ENCODE data around the gene LGI4.

LGI4 gene

DNA sequence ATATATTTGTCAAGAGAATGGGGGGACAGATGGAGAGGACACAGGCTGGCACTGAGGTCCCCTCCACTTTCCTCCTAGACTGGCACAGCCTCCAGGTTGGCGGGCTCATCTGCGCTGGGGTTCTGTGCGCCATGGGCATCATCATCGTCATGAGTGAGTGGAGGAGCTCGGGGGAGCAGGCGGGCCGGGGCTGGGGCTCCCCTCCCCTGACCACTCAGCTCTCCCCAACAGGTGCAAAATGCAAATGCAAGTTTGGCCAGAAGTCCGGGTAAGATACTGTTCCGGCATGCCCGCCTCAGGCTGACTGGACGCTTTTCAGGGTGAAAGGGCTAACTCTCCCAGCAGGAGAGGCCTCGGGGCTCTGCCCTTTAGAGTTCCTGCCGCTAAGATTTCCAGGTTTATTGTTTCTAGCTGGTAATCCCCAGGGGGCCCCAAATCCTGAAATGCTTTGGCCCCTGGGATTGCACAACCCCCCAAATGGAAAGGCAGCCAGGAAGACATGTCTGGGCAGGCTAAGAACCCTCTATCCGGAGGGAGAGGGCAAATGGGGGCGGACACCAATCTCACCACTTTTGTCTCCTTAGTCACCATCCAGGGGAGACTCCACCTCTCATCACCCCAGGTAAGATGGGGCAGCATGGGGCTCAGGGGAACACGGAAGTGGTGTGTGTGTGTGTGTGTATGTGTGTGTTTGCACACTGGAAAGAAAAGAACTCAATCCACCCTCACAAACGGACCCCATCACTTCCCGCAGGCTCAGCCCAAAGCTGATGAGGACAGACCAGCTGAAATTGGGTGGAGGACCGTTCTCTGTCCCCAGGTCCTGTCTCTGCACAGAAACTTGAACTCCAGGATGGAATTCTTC lies 11.9 kb downstream of the LGI4 start:
- DNase-seq = no peak

DNA sequence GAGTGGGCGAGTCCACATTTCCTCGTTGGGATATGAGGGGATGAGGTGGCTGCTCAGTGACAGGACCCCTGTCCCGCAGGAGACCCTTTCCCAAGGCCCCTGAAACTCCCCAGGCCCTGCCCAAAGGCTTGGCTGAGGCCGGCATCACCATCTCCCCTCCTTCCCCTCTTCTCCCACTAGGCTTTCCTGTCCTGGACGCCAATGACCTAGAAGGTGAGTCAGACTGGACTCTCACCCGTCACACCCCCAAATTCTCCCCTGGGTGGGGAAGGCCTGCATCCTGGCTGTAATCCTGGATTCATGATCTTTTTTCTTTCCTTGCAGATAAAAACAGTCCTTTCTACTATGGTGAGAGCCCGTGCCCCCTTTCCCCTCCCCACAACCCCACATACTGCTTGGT lies 14.0 kb downstream of the LGI4 start:
- no peak for DNase-seq

DNA sequence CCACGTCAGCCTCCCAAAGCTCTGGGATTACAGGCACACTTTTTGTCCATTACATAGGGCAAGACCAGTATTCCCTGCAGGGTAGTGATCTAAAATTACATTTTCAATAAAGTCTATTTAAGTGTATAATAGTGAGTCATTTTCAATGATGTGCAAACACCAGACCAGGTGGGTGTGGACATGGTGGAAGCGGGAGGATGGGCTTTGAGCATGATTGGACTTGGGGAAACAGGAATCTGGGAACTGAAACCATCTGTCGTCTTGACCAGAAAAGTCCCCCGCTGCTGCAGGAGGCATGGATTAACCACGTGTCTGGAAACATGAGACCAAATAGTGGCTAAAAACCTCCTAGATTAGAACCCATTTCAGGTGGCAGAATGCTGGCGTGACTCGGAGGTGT lies 14.4 kb downstream of the LGI4 start:
- DNase-seq = no peak

DNA sequence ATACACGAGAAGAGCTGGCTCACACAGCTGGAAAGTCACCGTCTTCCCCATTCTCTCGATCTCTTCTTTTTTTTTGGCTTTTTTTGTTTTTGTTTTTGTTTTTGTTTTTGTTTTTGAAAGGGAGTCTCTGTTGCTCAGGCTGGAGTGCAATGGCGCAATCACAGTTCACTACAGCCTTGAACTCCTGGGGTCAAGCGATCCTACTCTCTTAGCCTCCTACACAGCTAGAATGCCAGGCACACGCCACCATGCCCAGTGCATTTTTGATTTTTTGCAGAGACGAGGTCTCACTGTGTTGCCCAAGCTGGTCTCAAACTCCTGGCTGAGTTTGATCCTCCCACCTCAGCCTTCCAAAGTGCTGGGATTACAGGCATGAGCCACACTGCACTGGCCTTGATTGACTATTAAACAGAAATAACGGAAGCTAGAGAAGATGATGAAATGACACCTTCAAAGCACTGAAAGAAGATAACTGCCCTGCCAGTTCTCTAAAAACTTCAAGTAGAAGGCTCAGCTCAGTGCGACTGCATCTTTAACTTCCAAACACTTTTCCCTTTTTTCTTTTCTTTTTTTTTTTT lies 15.2 kb downstream of the LGI4 start:
- no peak for DNase-seq

DNA sequence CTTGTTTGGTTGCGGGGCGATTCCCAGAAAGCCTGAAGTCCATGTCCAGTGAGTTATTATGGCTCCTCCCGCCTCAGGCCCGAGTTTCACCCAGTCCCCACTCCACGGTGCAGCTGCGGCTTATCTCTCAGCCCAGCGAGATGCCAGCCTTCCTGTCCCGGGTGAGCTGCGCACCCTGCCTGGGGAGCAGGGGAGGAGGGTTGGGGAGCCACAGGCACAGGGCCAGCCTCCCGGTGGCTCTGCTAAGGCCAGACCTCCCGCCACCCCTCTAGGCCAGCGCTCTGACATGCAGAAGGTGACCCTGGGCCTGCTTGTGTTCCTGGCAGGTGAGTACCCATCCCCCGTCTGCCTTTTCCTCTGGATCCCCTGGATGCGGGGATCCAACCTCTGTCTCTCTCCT lies 15.8 kb downstream of the LGI4 start:
- DNase-seq = no peak

DNA sequence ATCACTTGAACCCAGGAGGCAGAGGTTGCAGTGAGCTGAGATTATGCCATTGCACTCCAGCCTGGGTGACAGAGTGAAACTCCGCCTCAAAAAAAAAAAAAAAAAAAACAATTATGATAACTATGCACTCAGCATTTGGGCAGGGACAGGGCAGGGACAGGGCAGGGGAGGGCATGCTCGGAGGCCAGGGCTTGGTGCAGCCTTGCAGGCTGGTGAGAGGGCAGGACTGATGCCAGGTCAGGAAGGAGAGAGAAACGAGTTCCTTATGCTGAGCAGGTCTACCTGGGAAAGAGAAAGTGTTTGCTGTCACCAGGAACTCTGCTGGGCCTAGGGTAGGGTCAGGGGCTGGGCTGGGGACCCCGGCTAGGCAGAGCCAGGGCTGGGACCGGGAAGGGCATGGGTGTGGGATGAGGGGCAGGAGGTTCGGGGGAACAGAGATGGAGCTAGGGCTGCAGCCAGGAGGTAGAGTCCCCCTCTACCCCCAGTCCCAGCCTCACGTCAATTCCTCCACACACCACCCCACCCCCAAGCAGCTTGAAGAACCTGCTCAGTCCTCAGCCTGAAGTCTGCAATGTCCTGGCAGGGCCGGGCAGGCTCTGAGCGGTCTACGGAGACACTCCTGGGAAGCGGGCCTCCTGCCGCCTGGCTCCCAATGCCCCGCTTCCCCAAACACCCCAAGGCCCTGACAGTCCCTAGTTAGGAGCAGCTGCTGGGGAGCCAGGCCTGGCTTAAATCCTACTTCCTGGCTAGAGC lies 16.4 kb downstream of the LGI4 start:
- DNase-seq = no peak

DNA sequence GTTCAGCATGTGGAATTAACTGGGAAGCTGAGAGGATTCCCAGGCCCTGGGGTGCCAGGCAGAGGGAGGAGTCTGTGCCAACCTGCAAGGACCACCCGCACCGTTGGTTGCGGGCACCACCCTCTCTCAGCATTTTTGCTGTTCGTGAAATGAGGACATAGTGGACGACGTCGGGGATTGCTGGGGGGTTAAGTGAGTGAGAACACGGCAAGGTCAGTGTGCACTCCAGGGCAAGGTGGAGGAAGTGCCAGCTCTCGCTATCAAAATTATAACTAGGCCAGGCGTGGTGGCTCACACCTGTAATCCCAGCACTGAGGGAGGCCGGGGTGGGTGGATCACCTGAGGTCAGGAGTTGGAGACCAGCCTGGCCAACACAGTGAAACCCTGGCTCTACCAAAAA lies 17.1 kb downstream of the LGI4 start:
- DNase-seq = no peak

DNA sequence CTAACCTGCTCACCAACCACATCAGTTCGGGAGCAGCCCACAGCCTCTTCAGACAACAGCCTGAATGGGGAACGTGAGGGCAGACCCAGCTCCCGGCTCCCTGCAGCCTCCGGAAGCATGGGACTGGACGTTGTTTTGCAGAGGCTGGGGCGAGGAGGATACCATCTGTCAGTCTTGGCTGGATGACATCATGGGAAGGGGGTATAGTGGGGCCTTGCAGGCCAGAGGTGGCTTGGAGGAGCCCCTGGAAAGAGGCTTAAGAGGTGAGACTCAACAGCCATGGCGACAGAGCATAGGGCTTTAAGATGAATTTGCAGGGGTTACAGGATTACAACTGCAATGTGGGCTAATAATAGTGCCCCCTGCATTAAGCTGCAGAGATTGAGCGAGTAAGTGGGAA lies 17.7 kb downstream of the LGI4 start:
- DNase-seq = no peak

DNA sequence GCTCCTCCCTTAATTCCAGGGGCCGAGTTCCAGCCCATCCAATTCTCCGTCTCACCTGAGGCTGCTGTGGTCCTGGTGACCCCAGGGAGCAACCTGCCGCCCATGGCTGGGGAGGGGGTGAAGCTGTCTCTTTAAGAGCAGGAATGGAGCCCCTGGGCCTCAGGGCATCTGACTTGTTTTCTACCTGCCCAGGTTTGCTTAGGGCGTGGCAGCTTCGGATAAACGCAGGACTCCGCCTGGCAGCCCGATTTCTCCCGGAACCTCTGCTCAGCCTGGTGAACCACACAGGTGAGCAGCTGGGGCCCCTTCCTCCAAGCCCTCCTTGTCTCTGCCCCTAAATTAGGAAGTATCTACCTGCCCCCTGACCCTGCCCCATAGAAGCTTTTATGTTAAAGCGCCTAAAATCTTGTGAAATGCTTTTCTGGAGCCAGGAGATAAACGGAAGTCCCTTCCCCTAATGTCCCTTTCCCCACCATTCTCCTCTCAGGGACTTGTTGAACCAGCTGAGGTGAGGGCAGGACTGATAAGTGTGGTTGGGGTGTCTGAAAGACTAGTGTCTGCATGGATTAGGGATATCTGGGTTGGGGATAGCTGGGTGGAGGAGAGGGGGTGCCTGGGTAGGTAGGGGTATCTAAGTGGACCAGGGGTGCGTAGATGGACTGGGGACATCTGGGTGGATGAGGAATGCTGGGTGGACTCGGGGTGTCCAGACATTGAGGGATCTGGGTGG lies 18.6 kb downstream of the LGI4 start:
- no peak for DNase-seq

DNA sequence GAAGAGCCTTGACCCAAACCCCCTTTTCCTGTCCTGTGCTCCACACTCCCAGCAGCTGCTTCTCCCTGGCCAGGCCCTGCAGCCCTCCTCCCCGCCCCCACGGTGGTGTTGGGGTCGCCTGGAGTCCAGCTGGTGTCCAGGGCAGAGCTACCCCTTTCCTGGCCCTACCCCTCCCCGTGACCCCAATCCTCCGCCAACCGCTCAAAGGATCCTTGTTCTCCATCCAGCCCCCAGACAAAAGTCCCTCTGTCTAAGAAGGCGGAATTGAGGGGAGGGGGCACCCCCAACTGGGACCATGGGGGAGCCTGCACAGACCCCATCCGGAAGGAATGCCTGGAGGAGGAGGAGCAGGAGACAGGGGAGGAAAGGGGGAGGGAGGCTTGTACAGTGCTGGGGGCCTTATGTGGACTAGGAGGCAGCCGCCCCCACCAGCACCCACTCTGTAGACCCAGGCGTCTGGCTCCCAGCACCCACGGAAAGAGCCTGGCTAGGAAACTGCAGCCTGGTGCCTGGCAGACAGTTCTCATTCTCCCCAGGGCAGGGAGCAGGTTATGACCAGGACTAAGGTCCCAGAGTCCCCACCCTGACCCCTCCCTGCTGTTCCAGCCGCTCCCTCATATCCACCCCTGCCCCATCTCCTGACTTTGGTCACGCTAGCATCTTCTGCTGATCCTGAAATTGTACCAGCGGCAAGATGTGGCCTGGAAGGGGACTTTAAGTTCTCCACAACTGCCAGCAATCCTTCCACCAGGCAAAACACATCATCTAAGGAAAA lies 19.5 kb downstream of the LGI4 start, which contains the start of gene FXYD3:
FXYD3 (plus strand) TSS at position 647 of the 775 bp plus-strand sequence. CDS start 3,554 bp downstream, outside the sequence.
- no peak for DNase-seq

DNA sequence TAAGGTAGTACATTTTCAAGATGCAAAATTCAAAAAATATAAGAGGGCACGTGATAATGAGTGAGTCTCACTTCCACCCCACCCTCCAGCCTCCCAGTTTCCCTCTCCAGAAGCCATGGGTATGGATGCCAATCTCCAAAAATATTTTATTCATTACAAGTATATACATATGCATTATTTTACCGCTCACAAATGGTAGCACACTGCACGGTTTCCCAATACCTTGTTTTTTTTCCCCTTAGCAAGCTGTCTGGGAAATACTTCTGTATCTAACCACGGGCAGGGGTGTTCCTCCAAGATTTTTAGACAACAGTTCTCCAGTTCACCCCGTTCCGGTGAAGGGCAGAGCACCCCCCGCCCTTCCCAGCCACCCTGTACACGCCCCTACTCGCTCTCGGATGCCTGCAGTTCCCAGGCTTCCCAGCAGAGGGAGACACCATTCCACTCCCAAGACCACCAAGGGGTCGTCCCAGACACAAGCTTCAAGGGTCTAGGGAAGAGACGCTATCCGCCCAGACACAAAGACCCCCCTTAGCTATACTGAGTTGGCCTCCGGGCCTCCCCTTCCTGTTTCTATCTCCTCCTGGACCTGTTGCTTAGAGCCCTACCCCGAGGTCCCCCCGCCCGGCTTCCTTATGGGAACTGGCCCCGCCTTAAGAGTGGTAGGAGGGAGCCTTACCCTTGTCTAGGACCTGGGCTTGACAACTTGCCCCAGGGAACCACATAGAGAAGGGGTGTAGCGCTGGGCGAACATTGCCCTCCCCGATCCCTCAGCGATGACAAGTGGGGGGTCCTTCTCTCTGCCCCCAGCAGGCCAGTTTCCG lies 20.3 kb downstream of the LGI4 start:
- DNase-seq = peak; percentile 86 to 87

DNA sequence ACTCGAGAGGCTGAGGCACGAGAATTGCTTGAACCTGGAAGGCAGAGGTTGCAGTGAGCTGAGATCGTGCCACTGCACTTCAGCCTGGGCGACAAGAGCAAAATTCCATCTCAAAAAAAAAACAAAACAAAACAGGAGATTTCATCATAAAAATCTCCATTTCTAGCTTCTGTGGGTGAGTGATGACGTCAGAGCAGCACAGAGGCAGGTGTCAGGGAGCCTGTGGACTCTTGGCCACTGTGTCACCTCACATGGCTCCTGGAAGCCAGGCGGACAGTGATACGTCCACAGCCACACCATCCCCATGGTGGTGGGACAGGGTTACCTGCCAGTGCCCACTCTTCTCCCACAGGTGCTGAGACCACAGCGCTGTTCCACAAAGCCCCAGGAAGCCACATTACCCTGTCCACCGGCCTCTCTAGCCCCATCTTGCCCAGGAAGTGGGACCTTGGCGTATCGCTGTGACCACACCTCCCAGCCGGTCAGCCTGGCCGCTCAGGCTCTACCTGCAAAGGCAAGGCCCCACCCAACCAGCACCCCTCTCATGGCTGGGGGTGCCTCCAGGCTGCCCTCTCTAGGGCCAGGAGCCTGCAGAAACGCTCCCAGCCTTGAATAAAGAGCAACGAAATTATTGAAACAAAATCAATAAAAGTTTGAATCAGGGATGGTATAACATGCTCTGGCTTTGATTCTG lies 21.7 kb downstream of the LGI4 start:
- no peak for DNase-seq

DNA sequence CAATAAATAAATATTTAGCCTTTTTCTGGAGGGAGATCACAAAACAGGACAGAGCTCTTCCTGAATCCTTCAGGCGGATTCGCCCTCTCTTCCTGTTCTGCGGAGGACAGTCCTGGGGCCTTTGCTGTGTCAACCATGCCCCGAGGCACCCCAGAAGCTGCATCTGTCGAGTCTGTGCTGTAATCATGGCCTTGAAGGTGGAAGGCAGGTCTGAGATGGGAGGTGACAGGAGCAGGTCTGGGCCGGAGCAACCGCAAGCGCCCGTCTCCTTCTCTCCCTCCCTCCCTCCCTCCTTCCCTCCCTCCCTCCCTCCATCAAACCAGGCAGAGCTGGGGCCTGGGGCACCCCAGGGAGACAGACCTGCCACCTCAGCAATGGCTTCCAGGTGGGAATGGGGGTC lies 23.9 kb downstream of the LGI4 start:
- DNase-seq = no peak

DNA sequence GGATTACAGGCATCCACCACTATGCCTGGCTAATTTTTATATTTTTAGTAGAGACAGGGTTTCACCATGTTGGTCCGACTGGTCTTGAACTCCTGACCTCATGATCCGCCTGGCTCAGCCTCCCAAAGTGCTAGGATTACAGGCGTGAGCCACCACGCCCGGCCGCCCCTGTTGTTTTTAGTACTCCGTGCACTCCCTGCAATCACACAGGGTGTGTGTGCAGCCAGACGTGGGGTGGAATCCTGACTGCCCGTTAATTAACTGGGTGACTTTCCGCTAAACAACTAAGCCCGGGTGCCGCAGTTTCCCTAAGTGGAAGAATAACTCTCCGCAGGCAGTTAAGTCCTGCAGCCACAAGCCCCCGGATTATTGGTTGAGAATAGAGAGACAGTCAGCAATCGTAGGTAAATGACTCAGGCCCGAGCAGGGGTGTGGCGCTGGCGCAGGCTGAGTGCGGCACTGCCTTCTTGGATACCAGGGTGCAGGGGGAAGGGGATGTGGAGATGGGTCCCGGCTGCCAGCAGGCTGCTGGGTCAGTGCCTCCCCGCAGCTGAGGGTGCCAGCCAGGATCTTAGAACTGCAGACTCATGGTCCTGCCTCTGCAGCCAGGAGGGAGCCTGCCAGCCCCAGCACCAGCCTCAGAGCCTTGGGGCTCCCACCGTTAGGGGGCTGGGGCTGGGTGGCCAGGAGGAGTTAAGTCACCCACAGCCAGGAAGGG lies 25.3 kb downstream of the LGI4 start:
- no peak for DNase-seq

DNA sequence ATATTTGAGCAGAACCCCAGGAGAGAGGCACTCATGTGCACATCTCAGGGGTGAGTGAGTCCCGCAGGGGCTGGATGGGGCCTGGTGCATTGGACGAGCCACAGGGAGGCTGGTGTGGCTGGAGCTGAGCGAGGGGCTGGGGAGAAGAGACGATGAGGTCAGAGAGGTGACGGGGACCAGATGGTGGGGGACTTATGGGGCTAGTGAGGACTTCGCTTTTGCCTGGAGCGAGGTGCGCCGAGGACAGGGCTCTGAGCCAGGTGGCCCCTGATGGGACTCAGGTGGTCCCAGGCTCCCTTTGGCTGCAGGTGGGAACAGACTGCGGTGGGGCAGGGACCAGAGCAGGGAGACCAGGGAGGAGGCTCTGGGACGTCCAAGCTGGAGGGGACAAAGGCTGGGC lies 26.1 kb downstream of the LGI4 start:
- DNase-seq = no peak

DNA sequence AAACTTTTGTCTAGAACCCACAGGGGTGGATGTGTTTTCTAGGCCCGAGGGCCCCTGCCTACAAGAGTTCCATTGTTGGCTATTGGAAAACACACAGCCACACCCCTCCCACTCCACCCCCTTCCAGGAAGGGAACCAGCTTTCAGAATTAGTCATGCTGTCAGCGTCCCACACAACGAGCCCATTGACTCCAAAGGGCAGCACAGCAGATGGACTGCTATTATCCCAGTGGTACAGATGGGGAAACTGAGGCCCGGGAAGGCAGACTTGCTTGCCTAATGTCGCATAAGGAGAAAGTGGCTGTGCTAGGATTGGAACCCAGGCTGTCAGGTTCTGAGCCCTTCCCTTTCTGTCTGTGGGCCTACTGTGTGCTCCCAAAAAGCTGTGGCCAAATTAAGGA lies 27.3 kb downstream of the LGI4 start:
- DNase-seq = no peak

DNA sequence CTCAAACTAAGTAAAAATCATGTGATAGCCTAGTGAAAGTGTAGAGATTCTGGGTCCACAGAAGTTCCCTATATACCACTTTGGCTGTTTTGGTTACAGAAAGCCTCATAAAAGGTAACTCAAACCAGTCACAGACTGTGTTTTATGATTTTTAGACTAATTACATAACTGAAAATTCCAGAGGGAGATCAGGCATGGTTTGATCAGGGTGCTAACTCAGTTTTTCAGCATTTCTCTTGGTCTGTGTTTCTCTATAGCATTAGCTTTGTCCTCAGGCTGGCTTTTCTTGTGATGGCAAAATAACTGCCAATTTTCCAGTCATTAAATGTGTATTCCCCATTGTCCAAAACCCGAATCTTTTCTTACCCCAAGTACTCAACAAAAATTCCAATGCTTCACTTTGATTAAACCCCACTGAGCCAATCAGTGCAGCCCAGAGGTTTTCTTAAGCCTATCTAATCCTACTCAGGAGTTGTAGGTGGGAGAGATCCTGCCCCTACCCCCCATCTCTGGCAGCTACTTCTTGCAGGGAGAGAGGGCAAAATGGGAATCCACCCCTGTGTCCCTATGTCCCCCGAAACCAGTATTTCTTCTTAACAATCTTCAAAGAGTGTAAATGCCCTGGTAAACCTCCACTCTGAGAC lies 27.8 kb downstream of the LGI4 start:
- no peak for DNase-seq

DNA sequence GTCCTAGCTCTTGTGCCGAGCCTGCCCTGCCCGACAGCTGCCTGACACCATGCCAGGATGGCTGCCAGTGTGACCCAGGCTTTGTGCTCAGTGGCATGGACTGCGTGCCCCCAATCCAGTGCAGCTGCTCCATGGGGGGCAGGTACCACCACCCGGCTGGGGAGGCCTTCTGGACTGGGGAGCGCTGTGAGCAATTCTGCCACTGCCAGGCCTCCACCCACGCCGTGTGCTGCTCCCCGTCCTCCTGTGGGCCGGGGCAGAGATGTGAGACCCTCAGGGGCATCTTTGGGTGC lies 28.6 kb downstream of the LGI4 start:
- DNase-seq = no peak

DNA sequence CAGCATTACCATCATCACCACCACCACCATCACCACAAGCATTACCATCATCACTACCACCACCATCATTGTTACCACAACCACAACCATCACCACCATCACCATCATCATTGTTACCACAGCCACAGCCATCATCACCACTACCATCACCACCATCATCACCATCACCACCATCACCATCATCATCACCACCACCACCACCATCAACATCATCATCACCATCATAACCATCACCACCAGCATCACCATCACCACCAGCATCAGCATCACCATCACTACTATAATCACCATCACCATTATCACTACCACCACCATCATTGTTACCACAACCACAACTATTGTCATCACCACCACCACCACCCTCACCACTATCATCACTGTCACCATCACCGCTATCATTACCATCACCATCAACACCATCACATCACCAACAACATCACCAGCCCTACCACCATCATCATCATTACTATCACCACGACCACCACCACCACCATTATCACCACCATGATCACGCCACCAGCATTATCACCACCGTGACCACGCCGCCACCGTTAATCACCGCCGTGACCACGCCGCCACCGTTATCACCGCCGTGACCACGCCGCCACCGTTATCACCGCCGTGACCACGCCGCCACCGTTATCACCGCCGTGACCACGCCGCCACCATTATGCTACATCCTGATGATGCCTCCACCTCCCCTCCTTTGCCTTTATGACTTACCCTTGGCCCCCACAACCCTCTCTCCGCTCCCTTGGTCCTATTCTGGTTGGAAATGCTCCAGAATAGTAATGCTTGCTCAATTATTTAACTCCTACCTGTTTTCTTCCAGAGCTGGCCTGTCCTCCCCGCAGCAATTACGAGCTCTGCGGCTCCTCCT lies 29.2 kb downstream of the LGI4 start:
- no peak for DNase-seq

All from activated T-cell treated with anti-CD3 and anti-CD28 coated beads, Interleukin-2, amount 50 U/mL, for 48 hours (primary cell).